UCSD-AML1 (cell line): Measurements from ENCODE around the gene GALNT2.
A peak's percentile ranks its signal among the peaks of the same experiment; 100 is the strongest.

Experiments
- DNase-seq: peaks from one replicate; lab custom pipeline; 2025; ENCODE audit not compliant: unreplicated experiment; lab: John Stamatoyannopoulos, UW

GALNT2 gene

DNA sequence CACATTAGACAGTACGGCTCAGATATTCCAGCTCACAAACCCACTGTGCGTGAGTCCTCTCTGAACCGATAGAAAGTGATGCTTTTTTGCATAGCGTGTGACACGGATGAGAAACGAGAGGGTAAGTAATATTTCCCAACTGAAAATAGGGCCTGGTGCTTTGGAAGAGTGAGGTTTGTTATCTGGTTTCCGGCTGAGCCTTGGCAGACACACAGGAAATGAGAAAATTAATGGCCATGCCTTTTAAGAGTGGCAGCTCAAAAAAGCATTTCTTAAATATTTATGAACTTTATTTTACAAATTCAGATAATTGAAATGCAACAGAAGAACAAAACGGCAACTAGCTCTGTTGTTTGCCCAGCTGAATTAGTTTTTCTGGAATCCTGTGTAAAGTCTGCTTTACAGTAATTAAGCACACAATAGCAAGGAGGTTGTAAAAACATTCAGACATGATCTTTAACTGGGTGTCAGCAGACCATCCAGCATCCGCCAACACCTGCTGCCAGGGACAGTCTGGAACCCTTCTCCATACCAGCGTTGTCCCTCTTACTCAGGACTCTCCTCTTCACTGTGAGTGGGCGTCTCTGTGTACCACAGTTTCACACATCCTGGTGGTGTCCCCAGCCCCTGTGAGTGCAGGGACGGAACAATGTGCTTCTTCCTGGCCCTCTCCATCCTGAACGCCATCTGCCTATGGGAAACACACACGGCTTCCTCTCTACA is 203.7 kb downstream of the GALNT2 start:
- peak; percentile 66 for DNase-seq

DNA sequence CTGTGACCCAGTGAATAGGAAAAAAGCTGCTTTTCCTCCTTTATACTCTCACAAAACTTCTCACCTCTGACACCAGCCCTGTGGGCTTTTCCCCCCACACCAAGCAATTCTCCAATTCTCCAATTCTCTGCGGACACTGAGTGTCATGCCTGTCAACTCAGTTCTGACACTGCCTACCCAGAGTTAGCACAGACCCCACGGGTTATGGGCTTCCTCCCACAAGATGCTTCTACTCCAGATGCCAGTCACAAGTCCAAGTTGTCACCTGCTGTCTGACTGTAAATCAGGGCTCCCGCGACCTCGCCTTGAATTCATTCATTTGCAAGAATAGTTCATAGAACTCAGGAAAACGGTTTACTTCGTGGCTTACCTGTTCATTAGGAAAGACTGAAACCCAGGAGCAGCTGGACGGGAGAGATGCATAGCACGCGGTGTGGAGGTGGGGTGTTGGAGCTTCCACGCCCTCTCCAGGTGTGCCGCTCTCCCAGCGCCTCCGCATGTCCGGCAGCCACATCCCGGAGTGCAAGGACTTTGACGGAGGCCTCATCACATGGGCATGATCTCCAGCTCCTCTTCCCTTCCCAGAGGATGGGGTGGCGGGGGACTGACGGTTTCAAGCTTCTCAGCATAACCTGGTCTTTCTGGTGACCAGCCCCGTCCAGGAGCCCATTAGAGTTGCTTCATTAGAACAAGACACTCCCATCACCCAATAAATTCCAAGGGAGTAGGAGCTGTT is 204.4 kb downstream of the GALNT2 start:
- DNase-seq, result peak; percentile 66

GRCh38 chr1:230272557-230272956 is 205.5 kb downstream of the GALNT2 start:
- DNase-seq, result no peak

GRCh38 chr1:230273141-230273710 is 206.2 kb downstream of the GALNT2 start:
- DNase-seq, result no peak

DNA sequence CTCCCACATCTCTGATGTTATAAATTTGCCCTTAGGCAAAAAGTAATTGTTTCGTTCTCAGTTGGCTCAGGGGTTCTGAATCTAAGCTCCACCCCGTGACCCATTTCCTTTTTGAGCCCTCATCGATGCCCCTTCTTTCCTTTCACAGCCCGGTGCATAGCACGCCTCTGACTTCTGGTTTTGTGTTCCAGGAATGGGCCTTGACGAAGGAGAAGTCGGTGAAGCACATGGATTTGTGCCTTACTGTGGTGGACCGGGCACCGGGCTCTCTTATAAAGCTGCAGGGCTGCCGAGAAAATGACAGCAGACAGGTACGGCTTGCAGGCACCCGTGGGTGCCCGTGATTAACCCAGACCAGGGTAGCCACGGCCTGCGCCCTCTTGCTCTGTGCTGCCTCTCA is 207.2 kb downstream of the GALNT2 start:
- peak; percentile 63 for DNase-seq

- DNase-seq, result no peak
These were observed 209.4 kb downstream of the GALNT2 start for GRCh38 chr1:230276401-230276800.

DNA sequence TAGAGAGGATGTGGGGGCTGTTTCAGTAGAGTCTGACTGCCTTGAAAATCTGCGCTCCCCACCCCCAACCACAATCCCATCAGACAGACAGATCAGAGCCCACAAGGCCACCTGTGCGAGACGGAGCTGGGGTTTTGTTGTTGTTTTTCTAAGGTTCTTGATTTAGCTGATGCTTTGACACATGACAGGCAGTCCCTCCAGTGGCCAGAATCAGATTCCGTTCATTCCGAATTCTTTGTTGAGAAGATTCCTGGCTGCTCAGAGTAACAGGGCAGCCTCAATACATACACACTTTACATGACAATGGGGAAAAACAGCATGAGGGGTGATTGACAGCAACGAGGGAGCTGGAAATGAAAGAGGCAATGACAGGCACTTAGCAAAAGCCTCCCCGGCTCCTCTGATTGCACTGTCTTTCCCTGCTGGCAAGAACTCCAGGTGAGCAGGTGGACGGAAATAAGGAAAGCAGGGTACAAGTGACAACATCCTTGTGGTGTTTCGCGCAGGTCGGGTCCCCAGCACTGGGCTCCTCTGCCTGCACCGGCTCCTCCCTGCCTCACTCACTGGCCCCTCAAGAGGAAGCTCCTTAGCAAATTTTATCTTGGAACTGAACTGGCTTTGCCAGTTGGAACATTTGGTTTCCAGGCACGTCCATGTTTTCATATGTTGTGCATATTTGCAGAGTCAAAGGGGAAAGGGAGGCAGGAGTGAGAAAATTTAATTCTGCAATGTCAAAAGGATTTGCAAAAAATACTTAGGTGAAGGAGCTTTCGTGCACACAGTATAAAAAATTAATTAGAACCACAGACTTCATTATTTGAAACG is 210.4 kb downstream of the GALNT2 start:
- DNase-seq, result no peak

DNA sequence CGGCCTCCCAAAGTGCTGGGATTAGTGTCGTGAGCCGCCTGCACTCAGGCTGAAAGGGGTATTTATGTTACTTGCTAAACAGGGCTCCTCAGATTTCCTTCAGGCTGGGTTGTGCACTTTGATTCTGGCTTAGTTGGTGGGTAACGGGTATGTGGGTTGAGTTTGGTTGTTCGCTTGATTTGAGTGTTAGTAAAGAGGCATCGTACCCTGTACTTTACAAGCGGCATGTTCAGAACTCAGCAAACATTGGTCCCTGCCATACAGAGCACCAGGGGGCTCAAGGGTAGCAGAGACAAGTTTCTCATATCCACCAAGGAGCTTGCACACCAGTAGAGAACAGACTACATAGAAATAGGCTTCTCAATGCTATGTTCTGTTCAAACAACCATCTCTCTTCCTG is 211.3 kb downstream of the GALNT2 start:
- DNase-seq, result no peak

- no peak for DNase-seq
These were observed 212.0 kb downstream of the GALNT2 start for GRCh38 chr1:230278871-230279582.

DNA sequence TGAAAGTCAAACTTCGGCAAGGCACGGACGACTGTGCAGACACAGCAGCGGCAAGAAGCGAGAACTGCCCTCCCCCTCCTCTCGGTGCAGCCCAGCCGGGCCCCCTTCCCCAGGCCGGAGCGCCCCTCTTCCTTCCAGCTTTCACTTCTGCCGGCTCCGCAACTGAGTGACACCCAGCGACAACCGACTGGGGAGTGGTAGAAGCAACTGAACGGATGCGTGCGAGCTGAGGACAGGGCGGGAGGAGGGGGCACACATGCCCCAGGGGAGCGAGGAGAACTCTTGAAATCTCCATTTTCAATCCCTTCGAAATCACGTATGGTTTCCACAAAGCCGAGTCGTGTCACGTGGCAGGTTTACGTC is 212.5 kb downstream of the GALNT2 start:
- DNase-seq, result no peak

GRCh38 chr1:230280054-230280795 is 213.2 kb downstream of the GALNT2 start:
- no peak for DNase-seq

DNA sequence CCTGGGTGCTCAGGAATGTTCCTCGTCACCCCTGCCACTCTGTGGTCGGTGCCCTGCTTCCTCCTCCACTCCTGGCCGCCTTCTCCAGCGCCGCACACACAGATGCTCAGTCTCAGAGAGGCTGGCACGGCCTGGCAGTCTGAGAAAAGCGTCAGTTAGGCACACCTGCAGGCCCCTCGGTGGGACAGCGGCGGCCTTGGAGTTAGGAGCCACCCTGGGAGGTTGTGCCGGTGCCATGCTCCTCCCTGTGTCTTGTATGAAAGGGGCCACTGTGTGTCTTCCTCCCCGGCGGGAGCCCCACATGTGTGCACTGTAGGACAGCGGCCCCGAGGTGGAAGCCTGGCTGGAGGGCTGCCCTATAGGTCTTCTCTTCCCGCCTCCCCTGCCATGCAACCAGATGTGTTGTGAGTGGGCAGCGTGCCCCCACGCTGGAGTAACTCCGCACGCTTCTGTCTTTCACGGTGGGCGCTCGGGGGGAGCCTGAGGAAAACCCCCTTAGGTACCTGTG is 213.9 kb downstream of the GALNT2 start:
- no peak for DNase-seq

DNA sequence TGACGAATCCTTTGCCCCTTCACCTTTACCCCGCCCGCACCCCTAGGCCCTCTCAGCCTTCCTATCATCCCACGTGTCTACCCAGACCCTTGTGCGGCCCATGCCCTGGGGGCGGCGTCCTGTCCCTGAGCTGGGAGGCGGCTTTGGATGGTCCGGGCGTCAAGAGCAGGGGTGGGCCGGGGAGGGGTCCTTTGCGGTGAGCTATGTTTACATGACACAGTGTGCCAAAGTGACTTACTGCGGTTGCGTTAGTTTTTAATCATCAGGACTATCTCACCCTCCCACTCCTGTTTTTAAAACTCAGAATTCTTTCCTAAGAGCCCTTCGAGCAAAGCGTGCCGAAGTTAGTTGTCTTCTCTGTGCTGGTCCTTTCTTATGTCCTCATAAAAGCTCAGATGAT is 214.5 kb downstream of the GALNT2 start:
- no peak for DNase-seq

- DNase-seq, result no peak
These were observed 215.1 kb downstream of the GALNT2 start for GRCh38 chr1:230282157-230282556.

DNA sequence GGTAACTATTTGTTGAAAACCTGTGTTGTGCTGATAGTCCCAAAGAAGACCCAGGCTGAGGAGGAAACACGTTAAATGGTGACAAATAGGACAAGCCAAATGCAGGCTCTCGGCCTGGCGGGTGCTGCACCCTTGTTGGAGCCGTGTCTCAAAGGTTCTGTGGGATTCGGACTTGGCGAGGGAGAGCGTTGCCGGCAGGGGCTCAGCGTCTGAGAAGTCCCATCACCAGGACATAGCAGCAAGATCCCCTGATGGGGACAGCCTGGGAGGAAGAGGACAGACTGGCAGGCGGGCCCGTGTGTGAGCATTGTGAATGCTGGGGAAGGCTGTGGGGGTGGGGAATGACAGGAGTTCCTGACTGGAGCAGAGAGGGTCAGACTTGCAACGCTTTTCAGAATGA is 216.6 kb downstream of the GALNT2 start:
- no peak for DNase-seq

DNA sequence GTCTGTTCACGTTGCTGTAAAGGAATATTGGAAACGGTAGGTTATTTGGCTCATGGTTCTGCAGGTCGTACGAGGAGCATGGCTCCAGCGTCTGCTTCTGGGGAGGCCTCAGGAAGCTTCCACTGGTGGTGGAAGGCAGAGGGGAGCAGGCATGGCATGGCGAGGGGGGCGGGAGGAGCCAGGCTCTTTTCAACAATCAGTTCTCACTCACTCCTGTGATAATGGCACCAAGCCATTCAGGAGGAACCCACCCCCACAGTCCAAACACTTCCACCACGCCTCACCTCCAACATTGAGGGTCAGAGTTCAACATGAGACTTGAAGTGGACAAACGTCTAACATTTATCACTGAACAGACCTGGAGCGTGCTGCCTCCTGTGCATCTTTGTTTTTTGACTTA is 217.9 kb downstream of the GALNT2 start:
- DNase-seq, result no peak

DNA sequence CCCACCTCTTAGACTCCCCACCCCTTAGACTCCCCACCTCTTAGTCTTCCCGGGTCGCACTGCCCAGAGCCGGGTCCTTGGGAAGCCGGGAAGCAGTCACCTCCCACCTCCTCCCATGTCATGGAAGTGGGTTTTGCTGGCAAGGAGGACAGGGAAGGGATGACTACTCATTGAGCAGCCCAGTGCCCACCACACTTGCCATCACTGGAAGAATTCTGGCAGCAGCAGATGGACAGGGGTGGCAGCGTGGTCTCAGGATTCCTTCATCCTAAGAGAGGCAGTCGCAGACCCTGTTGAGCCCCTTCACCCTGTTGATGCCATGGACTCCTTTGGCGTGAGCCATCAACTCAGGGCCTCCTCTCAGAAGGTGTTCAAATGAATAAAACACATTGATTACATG is 218.3 kb downstream of the GALNT2 start:
- no peak for DNase-seq

DNA sequence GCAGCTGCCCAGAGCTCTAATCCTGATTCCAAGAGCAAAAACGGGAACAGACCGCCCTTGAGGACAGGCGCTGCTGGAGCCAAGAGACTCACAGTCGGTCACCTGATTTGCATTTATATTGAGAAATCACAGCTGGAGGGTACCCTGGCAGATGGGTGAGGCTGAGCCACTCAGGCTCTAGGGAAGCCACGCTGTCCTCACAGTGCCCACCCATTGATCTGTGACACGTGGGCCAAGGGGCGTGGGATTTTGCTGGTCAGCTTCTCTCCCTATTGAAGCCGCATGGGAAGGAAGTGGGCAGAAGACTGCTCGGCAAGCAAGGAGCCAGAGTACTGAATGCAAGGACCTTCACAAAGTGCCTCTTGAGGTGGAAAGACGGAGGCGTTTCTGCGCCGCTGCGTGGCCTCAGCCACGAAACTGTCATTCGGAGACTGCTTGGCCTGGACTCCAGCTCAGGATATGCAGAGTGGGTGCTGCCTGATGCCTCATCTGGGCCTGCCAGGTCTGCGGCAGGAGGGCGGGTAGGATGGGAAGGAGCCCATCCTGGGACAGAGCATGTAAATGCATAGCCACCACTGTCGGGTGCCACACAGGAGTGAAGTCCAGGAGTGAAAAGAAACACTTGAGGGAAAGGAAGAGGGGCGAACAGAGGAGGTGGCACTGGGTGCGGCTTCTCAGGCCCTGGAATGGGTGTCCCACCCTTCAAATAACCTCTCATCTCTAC is 219.3 kb downstream of the GALNT2 start:
- DNase-seq, result peak; percentile 21

- DNase-seq, result no peak
These were observed 219.8 kb downstream of the GALNT2 start for GRCh38 chr1:230286890-230287269.
